IMR-90 (cell line): ENCODE measurements around the gene COL25A1. TPM values are rescaled to one million over a fixed set of nuclear protein-coding genes. Genes with fewer than 3 reads are reported as not detected.

Experiments used
- ATAC-seq: fragments of 200-7000 bp; cut with Tn5 transposase; 2 replicates; pipeline ENCODE4 v1.9.1; 2020; ENCODE audit warnings: low read depth, mild to moderate bottlenecking, moderate library complexity
- BruUV-seq: library from RNA; stranded (reverse); fragments of 400-500 nt; replicated peaks from 2 replicates; lab custom pipeline; 2021; lab: Mats Ljungman, UMichigan
- CTCF ChIA-PET: fragments of 300-600 bp; formaldehyde crosslinking; extraction: SDS; loops from one replicate; lab custom pipeline; 2021; ENCODE audit warnings: antibody characterized with exemption; lab: Yijun Ruan, JAX
- POLR2A ChIA-PET: fragments of 300-600 bp; sonication (Branson Sonifier 250); formaldehyde crosslinking; loops from one replicate; lab custom pipeline; 2022; ENCODE audit warnings: antibody characterized with exemption; ENCODE audit not compliant: unreplicated experiment; lab: Charles Lee
- DNase-seq: peaks from one replicate; pipeline ENCODE4 v3.0.0; 2013
- H2AFZ ChIP-seq: replicated peaks from 2 replicates; pipeline ENCODE3; 2013; ENCODE audit warnings: low read length, mild to moderate bottlenecking; ENCODE audit not compliant: poor library complexity
- H2AK5ac ChIP-seq: 2 replicates; pipeline ENCODE4 v1.6.1; 2013; ENCODE audit warnings: low read depth, low read length, inconsistent platforms
- H2AK9ac ChIP-seq: replicated peaks from 2 replicates; pipeline ENCODE3; 2013; ENCODE audit warnings: mild to moderate bottlenecking, low read depth, low read length, moderate library complexity; ENCODE audit not compliant: poor library complexity
- H2BK120ac ChIP-seq: 2 replicates; pipeline ENCODE4 v1.6.1; 2013; ENCODE audit warnings: low read depth, low read length, inconsistent platforms
- H2BK15ac ChIP-seq: 3 replicates; pipeline ENCODE4 v1.6.1; 2013; ENCODE audit warnings: low read depth, low read length, inconsistent platforms
- H2BK20ac ChIP-seq: 2 replicates; pipeline ENCODE4 v1.6.1; 2013; ENCODE audit warnings: low read depth, mild to moderate bottlenecking, inconsistent platforms, low read length, moderate library complexity
- H2BK5ac ChIP-seq: 2 replicates; pipeline ENCODE4 v1.6.1; 2013; ENCODE audit warnings: mild to moderate bottlenecking, low read depth, low read length, inconsistent platforms; ENCODE audit not compliant: poor library complexity, severe bottlenecking
- H3K14ac ChIP-seq: replicated peaks from 2 replicates; pipeline ENCODE4 v1.6.1; 2013; ENCODE audit warnings: low read depth, low read length, inconsistent platforms
- H3K18ac ChIP-seq: 2 replicates; pipeline ENCODE4 v1.6.1; 2013; ENCODE audit warnings: low read depth, low read length, control low read depth
- H3K23ac ChIP-seq: 2 replicates; pipeline ENCODE4 v1.6.1; 2013; ENCODE audit warnings: low read depth, low read length, inconsistent platforms
- H3K27ac ChIP-seq: 2 replicates; pipeline ENCODE4 v1.5.1; 2013; ENCODE audit warnings: mild to moderate bottlenecking, control low read depth, low read length; ENCODE audit not compliant: insufficient read depth
- H3K27me3 ChIP-seq: 2 replicates; pipeline ENCODE4 v1.6.1; 2013; ENCODE audit warnings: low read length; ENCODE audit not compliant: control insufficient read depth, insufficient read depth
- H3K36me3 ChIP-seq: 2 replicates; pipeline ENCODE4 v1.6.1; 2013; ENCODE audit warnings: low read length, mixed read lengths; ENCODE audit not compliant: control insufficient read depth, insufficient read depth
- H3K4ac ChIP-seq: 2 replicates; pipeline ENCODE4 v1.6.1; 2013; ENCODE audit warnings: low read depth, low read length, inconsistent platforms
- H3K4me1 ChIP-seq: 2 replicates; pipeline ENCODE4 v1.6.1; 2013; ENCODE audit warnings: low read length, mixed read lengths; ENCODE audit not compliant: control insufficient read depth, insufficient read depth
- H3K4me2 ChIP-seq: 2 replicates; pipeline ENCODE4 v1.6.1; 2013; ENCODE audit warnings: low read depth, mild to moderate bottlenecking, control low read depth, low read length, moderate library complexity
- H3K4me3 ChIP-seq: 2 replicates; pipeline ENCODE4 v1.5.1; 2013; ENCODE audit warnings: low read depth, mild to moderate bottlenecking, control low read depth, low read length, moderate library complexity; ENCODE audit not compliant: insufficient read depth
- H3K56ac ChIP-seq: 2 replicates; pipeline ENCODE4 v1.6.1; 2013; ENCODE audit warnings: low read length, inconsistent platforms; ENCODE audit not compliant: insufficient read depth; ENCODE audit errors: extremely low read depth
- H3K79me1 ChIP-seq, 2 experiments: 2 replicates each; pipeline ENCODE4 v1.6.1; 2013; ENCODE audit warnings: low read length in 2 of 2, inconsistent platforms in 1 of 2, low read depth in 1 of 2
- H3K9ac ChIP-seq: 2 replicates; pipeline ENCODE4 v1.6.1; 2013; ENCODE audit warnings: low read depth, low read length, control low read depth
- H3K9me1 ChIP-seq: 2 replicates; pipeline ENCODE4 v1.6.1; 2013; ENCODE audit warnings: low read length, inconsistent platforms; ENCODE audit not compliant: insufficient read depth
- H3K9me3 ChIP-seq: 2 replicates; pipeline ENCODE4 v1.6.1; 2013; ENCODE audit warnings: low read length; ENCODE audit not compliant: control insufficient read depth, insufficient read depth
- H4K20me1 ChIP-seq: 2 replicates; pipeline ENCODE4 v1.6.1; 2013; ENCODE audit warnings: low read length, inconsistent platforms; ENCODE audit not compliant: insufficient read depth
- H4K5ac ChIP-seq: 2 replicates; pipeline ENCODE4 v1.6.1; 2013; ENCODE audit warnings: mild to moderate bottlenecking, low read depth, low read length, control low read depth
- H4K8ac ChIP-seq, 2 experiments: 2 replicates each; pipeline ENCODE4 v1.6.1; 2013; ENCODE audit warnings: low read depth in 2 of 2, low read length in 2 of 2, control low read depth in 1 of 2, inconsistent platforms in 1 of 2
- H4K91ac ChIP-seq: 2 replicates; pipeline ENCODE4 v1.6.1; 2013; ENCODE audit warnings: low read depth, low read length, inconsistent platforms; ENCODE audit not compliant: insufficient read depth
- NFE2L2 ChIP-seq: fragments of 150-350 bp; IDR thresholded peaks from 2 replicates; pipeline ENCODE4 v1.6.1; 2016; ENCODE audit warnings: low read depth, mild to moderate bottlenecking, low read length
- dilution Hi-C: fragments of 300-500 bp; cut with HindIII; formaldehyde crosslinking; loops from one replicate; pipeline ENCODE4 v1.14.3; 2018; ENCODE audit warnings: low sequenced_read_pairs; ENCODE audit not compliant: unreplicated experiment
- in situ Hi-C: fragments of 300-500 bp; cut with MboI; formaldehyde crosslinking; loops from 3 replicates; pipeline ENCODE4 v1.14.3; 2019; ENCODE audit warnings: low sequenced_read_pairs, inconsistent platforms, mixed read lengths
- intact Hi-C: fragments of 100-400 bp; cut with micrococcal nuclease; formaldehyde crosslinking; loops from 2 replicates; pipeline ENCODE4 v1.10.0; 2022
- polyA plus RNA-seq, 3 experiments: library from polyadenylated mRNA; depleted of rRNA; stranded (reverse); fragments of >200 nt; gene quantifications; 2 replicates each; pipeline ENCODE4 v1.2.3, GENCODE V29; 2012; ENCODE audit warnings: low replicate concordance in 1 of 3
- total RNA-seq: library from RNA; depleted of rRNA; stranded (reverse); fragments of >200 nt; gene quantifications from 2 replicates; pipeline ENCODE4 v1.2.3, GENCODE V29; 2012

Gene COL25A1
- total and polyA plus RNA-seq, 2 of the 4 experiments (the other 2 are of a cell fraction): under 0.01 to 0.05 TPM

DNA sequence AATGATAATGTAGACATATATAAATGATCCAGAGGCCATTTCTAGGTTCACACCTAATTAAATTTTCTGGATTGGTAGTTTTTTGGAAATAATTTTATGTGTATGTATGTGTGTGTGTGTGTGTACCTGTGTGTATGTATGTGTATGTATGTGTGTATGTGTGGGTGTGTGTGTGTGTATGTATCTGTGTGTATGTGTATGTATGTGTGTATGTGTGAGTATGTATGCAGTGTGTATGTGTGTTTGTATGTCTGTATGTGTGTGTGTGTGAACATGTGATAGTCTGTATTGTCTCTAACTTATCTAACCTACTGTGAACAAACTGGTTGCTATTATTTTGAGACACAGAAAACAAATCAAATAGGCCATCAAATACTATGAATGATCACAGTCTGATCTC, 152.6 kb downstream of the COL25A1 start:
- no peaks in the 10 kb centered on the region for H3K9me3 ChIP-seq
- no peak overlapping the region for H4K91ac ChIP-seq
- no peak overlapping the region for H4K5ac ChIP-seq
- in situ Hi-C loops: no loop called here
- H3K14ac ChIP-seq: no peak overlapping the region
- no peak overlapping the region for H3K4me3 ChIP-seq
- no peak overlapping the region for H3K27ac ChIP-seq
- intact Hi-C loops: no loop called here
- H3K36me3 ChIP-seq: no peaks in the 10 kb centered on the region
- H2BK20ac ChIP-seq: no peak overlapping the region
- H3K18ac ChIP-seq: no peak overlapping the region
- TF ChIP-seq NFE2L2: no peak
- H3K56ac ChIP-seq: no peak overlapping the region
- no peaks in the 10 kb centered on the region for H3K79me1 ChIP-seq
- no peak for DNase-seq
- POLR2A ChIA-PET: no interaction called here
- no peak overlapping the region for H2BK120ac ChIP-seq
- no peak overlapping the region for H2AK5ac ChIP-seq
- BruUV-seq: no TSS peak
- H3K23ac ChIP-seq: no peak overlapping the region
- no peak for ATAC-seq
- no peaks in the 10 kb centered on the region for H4K20me1 ChIP-seq
- H3K9ac ChIP-seq: no peak overlapping the region
- CTCF ChIA-PET: interaction anchor here (0.6 kb wide), 1 partner anchor 389 kb away, joined by 3 read pairs; no protein-coding TSS in a partner anchor
- H4K8ac ChIP-seq: no peak overlapping the region
- no peak overlapping the region for H2AK9ac ChIP-seq
- no peaks in the 10 kb centered on the region for H3K4me1 ChIP-seq
- no peaks in the 10 kb centered on the region for H3K9me1 ChIP-seq
- peak overlapping the region; percentile 80 for H2BK5ac ChIP-seq
- H3K4me2 ChIP-seq: no peak overlapping the region
- H2BK15ac ChIP-seq: no peak overlapping the region
- no peak overlapping the region for H2AFZ ChIP-seq
- dilution Hi-C loops: no loop called here
- no peaks in the 10 kb centered on the region; the same call in 1 of the 2 replicates for H3K27me3 ChIP-seq
- H3K4ac ChIP-seq: no peak overlapping the region
